HPDE6-E6E7 (cell line): ENCODE results near the gene ADAMTS17.
A peak's percentile ranks its signal among the peaks of the same experiment; 100 is the strongest.

ENCODE experiments used
- DNase-seq: peaks from one replicate; pipeline ENCODE4 v3.0.0; 2011; ENCODE audit warnings: missing footprints; ENCODE audit errors: extremely low spot score

The ADAMTS17 gene

GRCh38 chr15:100199711-100200286, 142.0 kb downstream of the ADAMTS17 start:
- DNase-seq: no peak

DNA sequence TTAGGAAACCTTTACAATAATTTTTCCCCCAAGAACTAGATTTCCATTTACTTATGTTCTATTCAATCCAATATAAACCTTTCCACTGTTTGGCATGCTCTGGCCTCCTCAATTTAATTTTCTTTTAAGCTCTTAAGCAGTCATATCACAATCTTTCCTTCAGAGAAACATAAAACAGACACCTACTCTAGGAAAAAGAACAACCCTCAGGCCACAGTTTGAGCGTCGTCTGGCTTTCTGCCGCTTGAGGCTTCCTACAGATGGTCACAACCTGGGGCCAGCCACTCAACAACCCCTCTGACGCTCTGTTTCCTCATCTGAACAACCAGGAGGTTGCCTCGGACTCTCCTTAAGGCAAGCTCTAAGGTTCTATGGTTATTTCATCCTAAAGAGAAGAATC, 143.3 kb downstream of the ADAMTS17 start:
- DNase-seq: no peak

- no peak for DNase-seq
These were observed 145.3 kb downstream of the ADAMTS17 start for GRCh38 chr15:100196326-100197058.

- DNase-seq: no peak
These were observed 146.8 kb downstream of the ADAMTS17 start for GRCh38 chr15:100194996-100195395.

GRCh38 chr15:100193277-100193860, 148.4 kb downstream of the ADAMTS17 start:
- no peak for DNase-seq

GRCh38 chr15:100192097-100193080, 149.4 kb downstream of the ADAMTS17 start:
- peak; percentile 45 for DNase-seq

DNA sequence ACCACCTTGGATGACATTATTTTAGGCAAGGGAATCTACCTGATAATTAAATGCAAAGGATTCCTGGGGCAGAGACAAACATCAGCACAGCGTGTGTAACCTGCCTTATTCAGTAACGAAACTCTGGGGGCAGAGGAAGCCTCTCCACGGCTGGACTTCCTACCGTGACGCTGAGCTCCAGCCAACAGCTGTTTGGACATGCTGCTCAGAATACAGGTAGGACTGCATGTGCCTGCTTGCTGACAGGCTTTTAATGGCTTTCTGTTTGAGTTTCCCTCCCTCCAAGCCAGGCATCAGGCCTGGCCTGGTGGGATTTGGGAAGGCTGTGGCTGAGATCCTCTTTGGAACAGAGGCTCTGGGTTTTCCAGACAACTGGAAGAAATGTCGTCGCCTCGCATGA, 150.6 kb downstream of the ADAMTS17 start:
- no peak for DNase-seq

DNA sequence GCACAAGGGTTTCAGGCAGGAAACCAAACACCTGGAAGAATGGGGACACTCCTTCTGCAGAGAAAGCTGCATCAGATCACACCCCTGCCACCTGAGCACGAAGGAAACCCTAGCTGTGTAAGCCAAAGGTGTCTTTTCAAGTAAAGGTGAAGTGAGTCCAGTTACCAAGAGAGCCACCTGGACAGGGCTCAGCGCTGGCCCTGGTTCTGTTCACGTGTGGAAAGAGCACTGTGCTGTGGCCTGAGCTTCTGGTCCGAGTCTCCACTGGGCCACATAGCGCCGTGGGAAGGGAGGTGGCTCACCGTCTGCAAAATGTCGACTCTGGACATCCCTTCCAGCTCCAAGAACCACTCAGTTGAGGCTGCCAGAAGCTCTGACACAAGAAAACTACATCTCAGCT, 151.1 kb downstream of the ADAMTS17 start:
- no peak for DNase-seq

GRCh38 chr15:100189849-100190248, 151.9 kb downstream of the ADAMTS17 start:
- DNase-seq: no peak

DNA sequence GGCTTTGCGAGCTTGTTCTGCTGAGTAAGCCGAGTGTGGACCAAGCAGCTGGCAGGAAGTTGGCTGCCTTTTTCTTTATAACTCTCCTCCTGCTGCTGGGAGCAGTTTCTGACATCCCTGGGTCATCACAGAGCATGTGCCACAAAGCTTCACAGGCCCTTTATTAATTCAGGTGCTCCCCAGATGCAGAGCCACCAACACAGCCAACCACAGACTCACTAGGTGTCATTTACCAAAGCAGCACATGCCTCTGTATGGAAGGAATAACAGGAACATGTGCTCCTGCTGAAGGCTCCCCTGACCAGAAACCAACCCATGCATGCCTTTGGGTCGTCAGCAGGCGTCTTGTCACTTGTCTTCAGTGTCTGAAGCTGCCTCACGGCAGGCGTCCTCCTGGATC, 152.5 kb downstream of the ADAMTS17 start:
- no peak for DNase-seq

DNA sequence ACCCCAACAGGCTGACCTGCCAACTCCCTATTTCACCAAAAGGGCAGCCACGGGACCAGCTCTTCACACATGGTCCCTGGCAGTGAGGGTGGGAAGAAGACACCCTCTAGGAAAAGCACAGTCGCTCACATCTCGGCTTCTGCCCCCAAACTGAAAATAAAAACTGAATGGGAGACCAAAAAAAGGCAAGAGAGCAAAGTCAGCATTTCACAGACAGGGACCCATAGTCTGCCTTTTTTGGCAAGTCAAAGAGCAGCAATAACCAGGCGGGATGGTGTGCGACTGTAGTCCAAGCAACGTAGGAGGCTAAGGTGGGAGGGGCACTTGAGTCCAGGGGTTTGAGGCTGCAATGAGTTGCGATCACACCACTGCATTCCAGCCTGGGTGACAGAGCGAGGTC, 154.1 kb downstream of the ADAMTS17 start:
- no peak for DNase-seq

DNA sequence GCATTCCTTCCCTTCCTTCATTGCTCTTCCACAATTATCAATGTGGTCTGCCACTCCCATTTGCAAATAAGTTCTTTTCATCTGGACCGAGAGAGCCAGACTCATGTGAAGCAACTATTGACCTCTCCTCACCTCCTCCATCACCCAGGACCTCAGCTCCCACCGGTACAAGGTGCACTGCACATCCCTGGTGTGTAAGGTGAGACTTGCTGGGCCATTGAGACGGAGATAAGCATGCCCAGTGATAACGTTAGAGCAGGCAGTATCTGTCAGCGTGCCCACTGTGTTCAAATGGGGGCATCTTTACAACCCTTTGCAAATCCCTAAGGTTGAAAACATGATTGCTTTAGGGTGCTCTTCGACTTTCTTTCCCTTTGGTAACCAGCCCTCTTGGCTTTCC, 154.8 kb downstream of the ADAMTS17 start:
- DNase-seq: no peak

- no peak for DNase-seq
These were observed 155.4 kb downstream of the ADAMTS17 start for GRCh38 chr15:100186366-100186765.

GRCh38 chr15:100183921-100184495, 157.8 kb downstream of the ADAMTS17 start:
- no peak for DNase-seq

GRCh38 chr15:100180921-100181320, 160.9 kb downstream of the ADAMTS17 start:
- DNase-seq: no peak

DNA sequence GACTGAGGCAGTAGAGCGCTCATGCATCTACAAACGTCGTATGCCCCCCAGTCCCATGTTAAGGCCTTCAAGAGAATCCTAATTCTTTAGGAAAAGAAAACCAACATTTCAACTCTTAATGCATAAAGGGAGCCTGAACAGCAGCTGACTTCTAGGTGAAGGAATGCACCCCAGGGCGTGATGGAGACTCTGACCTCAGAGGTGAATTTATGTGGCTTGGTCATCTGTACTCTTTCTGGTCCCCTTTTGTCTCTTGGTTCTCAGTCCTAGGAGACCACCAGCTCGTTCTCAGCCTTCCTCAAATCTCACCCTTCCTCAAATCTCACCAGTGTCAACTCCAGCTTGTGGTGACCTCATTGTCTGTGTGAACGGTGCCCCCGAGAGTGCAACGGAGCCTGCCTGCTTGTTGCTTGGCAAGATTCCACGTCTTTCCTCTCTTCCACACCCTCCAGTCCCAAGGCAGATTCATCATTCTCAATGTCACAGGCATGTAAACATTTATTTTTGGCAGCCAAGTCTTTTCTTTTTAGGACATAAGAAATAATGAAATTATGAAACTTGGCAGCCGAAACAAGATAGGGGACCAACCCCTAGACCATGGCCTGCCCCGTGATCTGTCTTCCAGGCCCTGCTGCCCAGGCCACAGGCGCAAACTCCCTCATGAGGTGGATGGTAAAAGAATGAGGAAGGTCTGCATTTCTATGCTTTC, 166.2 kb downstream of the ADAMTS17 start:
- no peak for DNase-seq

- no peak for DNase-seq
These were observed 166.9 kb downstream of the ADAMTS17 start for GRCh38 chr15:100174904-100175275.

GRCh38 chr15:100174159-100174903, 167.4 kb downstream of the ADAMTS17 start:
- DNase-seq: no peak

DNA sequence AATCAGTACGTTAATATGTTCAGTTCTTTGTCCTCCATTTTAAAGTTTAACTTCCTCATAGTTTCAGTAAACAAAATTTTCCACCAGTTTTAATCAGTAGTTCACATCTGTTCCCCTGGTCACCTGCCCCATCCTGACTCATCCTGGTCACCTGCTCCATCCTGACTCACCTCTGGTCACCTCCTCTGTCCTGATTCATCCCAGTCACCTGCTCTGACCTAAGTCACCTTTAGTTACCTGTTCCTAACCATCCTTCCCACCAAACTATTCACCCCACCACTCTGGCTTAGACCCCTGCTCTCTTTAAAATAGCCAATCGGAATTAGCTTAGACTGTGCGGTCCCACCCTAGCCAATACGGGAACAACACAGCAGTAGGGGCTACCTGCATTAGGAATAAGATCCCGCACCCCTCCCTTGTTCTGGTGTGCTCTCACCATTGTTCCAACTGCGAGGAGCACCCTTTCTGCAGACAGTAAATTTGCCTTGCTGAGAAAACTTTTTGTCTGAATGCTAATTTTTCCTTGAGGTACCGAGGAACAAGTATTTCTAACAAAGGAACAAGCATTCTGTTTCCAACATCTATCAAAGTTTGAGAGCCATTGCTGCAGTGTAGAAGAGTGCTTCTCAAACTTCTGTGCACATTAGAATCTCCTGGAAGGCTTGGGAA, 169.3 kb downstream of the ADAMTS17 start:
- DNase-seq: no peak

DNA sequence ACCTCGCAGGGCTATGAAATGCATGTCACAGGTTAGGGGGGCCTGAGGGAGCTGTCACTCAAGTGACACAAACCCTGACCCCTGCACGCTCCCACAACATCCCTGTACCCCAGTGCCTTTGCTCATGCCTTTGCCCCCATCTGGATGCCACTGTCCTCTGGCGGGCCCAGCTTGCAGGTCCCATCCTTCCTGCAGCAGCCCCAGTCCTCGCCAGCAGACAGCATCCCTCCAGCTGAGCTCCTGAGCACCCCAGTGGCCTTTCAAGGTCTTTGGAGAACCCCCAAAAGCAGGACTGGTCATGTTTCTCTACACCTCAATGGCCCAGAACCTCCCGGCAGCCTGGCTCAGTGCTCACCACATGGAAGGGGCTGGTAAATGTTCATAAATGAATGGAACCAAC, 170.4 kb downstream of the ADAMTS17 start:
- DNase-seq: no peak
